B cell (primary cell): ENCODE results near the gene DOCK1. TPM values are rescaled to one million over a fixed set of nuclear protein-coding genes. Genes with fewer than 3 reads are reported as not detected.

Source experiments
- ATAC-seq: fragments of 200-7000 bp; cut with Tn5 transposase; one replicate; pipeline ENCODE4 v1.10.0; 2021; ENCODE audit warnings: low read depth, mild to moderate bottlenecking, moderate number of reproducible peaks, moderate library complexity
- CTCF ChIA-PET: fragments of 350-600 bp; sonication (Branson Sonifier 250); formaldehyde crosslinking; loops from one replicate; lab custom pipeline; 2021; ENCODE audit warnings: antibody characterized with exemption, inconsistent platforms; lab: Charles Lee
- POLR2A ChIA-PET: fragments of 350-600 bp; sonication (Branson Sonifier 250); formaldehyde crosslinking; loops from one replicate; lab custom pipeline; 2021; ENCODE audit warnings: antibody characterized with exemption; lab: Charles Lee
- DNase-seq: peaks from one replicate; pipeline ENCODE4 v3.0.0; 2013
- H2AFZ ChIP-seq: 2 replicates; pipeline ENCODE4 v1.6.1; 2012; ENCODE audit warnings: mild to moderate bottlenecking, low read depth, low read length; ENCODE audit not compliant: insufficient read depth, poor library complexity, severe bottlenecking
- H3K27ac ChIP-seq, 2 donors: 1 replicate in 1 of 2; 2 replicates in 1 of 2; pipeline ENCODE4 v1.5.1; 2012 to 2013; ENCODE audit warnings: low read length in 2 of 2, mild to moderate bottlenecking in 2 of 2, moderate library complexity in 1 of 2
- H3K27me3 ChIP-seq, 4 experiments: fragments of 200-600 bp in 1 of 4; sonication (generic) in 1 of 4; replicated peaks in 1 of 4; 1 replicate in 2 of 4; 2 replicates in 2 of 4; pipeline versions ENCODE4 v1.6.1 to v1.7.0; 2013 to 2016; ENCODE audit warnings: low read length in 3 of 4, mild to moderate bottlenecking in 2 of 4, mixed read lengths in 1 of 4, moderate library complexity in 1 of 4; ENCODE audit not compliant: insufficient read depth in 4 of 4, control insufficient read depth in 3 of 4; ENCODE audit errors: control extremely low read depth in 1 of 4
- H3K36me3 ChIP-seq, 2 experiments: replicated peaks in 1 of 2; 1 replicate in 1 of 2; 2 replicates in 1 of 2; pipeline versions ENCODE4 v1.6.1 to v1.7.1; 2013; ENCODE audit warnings: low read length in 1 of 2; ENCODE audit not compliant: insufficient read depth in 2 of 2, control insufficient read depth in 1 of 2; ENCODE audit errors: control extremely low read depth in 1 of 2, extremely low read depth in 1 of 2
- H3K4me1 ChIP-seq, 2 donors: fragments of 200-600 bp in 1 of 2; sonication (generic) in 1 of 2; 1 replicate in 1 of 2; 2 replicates in 1 of 2; pipeline versions ENCODE4 v1.5.1 to v1.6.1; 2013 to 2017; ENCODE audit warnings: low read length in 2 of 2; ENCODE audit not compliant: control insufficient read depth in 2 of 2, insufficient read depth in 2 of 2
- H3K4me2 ChIP-seq: replicated peaks from 2 replicates; pipeline ENCODE3; 2012; ENCODE audit warnings: mild to moderate bottlenecking, low read depth, low read length; ENCODE audit not compliant: poor library complexity, severe bottlenecking
- H3K4me3 ChIP-seq, 5 experiments: fragments of 200-600 bp in 1 of 5; sonication (generic) in 1 of 5; 1 replicate in 3 of 5; 2 replicates in 2 of 5; pipeline versions ENCODE4 v1.5.1 to v1.7.0; 2011 to 2016; ENCODE audit warnings: low read length in 4 of 5, mild to moderate bottlenecking in 4 of 5, low read depth in 2 of 5, control low read depth in 1 of 5, moderate library complexity in 1 of 5; ENCODE audit not compliant: insufficient read depth in 1 of 5; ENCODE audit errors: control extremely low read depth in 1 of 5, extremely low read depth in 1 of 5
- H3K79me2 ChIP-seq: fragments of 200-600 bp; sonication (generic); one replicate; pipeline ENCODE4 v1.6.0; 2016; ENCODE audit warnings: low read length; ENCODE audit not compliant: control insufficient read depth, insufficient read depth
- H3K9ac ChIP-seq: fragments of 200-600 bp; sonication (generic); 2 replicates; pipeline ENCODE4 v1.6.1; 2017; ENCODE audit warnings: mild to moderate bottlenecking, low read length, moderate library complexity
- H3K9me3 ChIP-seq, 3 donors: one replicate each; pipeline versions ENCODE4 v1.6.1 to v1.7.1; 2013; ENCODE audit warnings: low read length in 2 of 3; ENCODE audit not compliant: control insufficient read depth in 2 of 3, insufficient read depth in 1 of 3; ENCODE audit errors: control extremely low read depth in 1 of 3
- H4K20me1 ChIP-seq: 2 replicates; pipeline ENCODE4 v1.6.0; 2012; ENCODE audit warnings: mild to moderate bottlenecking, low read length; ENCODE audit not compliant: insufficient read depth, control insufficient read depth, poor library complexity, severe bottlenecking
- H3K27ac Mint-ChIP-seq: one replicate; pipeline ENCODE4 v1.8.0; 2021; ENCODE audit warnings: mixed read lengths
- H3K27me3 Mint-ChIP-seq: one replicate; pipeline ENCODE4 v1.8.0; 2021; ENCODE audit warnings: mixed read lengths
- H3K4me1 Mint-ChIP-seq: one replicate; pipeline ENCODE4 v1.8.0; 2021; ENCODE audit warnings: mixed read lengths
- H3K4me3 Mint-ChIP-seq: one replicate; pipeline ENCODE4 v1.8.0; 2021; ENCODE audit warnings: mixed read lengths
- H3K9me3 Mint-ChIP-seq: one replicate; pipeline ENCODE4 v1.8.0; 2022; ENCODE audit warnings: mixed read lengths; ENCODE audit not compliant: insufficient read depth
- EZH2 ChIP-seq: IDR thresholded peaks from 2 replicates; pipeline ENCODE4 v1.6.1; 2012; ENCODE audit warnings: borderline replicate concordance, low read depth, mild to moderate bottlenecking, moderate library complexity, low read length; ENCODE audit not compliant: insufficient read depth, poor library complexity, severe bottlenecking
- WGBS: methylation state at CpG from one replicate; pipeline ENCODE4 v1.1.5; 2013; ENCODE audit warnings: missing lambda C conversion rate; ENCODE audit not compliant: insufficient coverage; 5-methylcytosine and 5-hydroxymethylcytosine counted together
- intact Hi-C: fragments of 100-400 bp; cut with micrococcal nuclease; formaldehyde crosslinking; loops from one replicate; pipeline ENCODE4 v1.10.0; 2022
- polyA plus RNA-seq: library from polyadenylated mRNA; depleted of rRNA; stranded (reverse); fragments of >200 nt; gene quantifications from 2 replicates; pipeline ENCODE4 v1.2.3, GENCODE V29; 2012
- total RNA-seq, 2 donors: library from RNA; stranded (reverse); fragments of 120-200 nt in 1 of 2; gene quantifications; 1 replicate in 1 of 2; 2 replicates in 1 of 2; pipeline versions ENCODE4 v1.2.3 to v1.2.4, GENCODE V29; 2013 to 2022
- TF ChIP-seq, protein P1 (sequence below): fragments of 200-600 bp; IDR thresholded peaks from one replicate; pipeline ENCODE4 v1.8.0; 2022; ENCODE audit warnings: antibody characterized with exemption, mild to moderate bottlenecking

DOCK1 gene
- total and polyA plus RNA-seq, 2 donors (not counting 1 experiment from before 2014, with no cell fraction given): not detected

DNA sequence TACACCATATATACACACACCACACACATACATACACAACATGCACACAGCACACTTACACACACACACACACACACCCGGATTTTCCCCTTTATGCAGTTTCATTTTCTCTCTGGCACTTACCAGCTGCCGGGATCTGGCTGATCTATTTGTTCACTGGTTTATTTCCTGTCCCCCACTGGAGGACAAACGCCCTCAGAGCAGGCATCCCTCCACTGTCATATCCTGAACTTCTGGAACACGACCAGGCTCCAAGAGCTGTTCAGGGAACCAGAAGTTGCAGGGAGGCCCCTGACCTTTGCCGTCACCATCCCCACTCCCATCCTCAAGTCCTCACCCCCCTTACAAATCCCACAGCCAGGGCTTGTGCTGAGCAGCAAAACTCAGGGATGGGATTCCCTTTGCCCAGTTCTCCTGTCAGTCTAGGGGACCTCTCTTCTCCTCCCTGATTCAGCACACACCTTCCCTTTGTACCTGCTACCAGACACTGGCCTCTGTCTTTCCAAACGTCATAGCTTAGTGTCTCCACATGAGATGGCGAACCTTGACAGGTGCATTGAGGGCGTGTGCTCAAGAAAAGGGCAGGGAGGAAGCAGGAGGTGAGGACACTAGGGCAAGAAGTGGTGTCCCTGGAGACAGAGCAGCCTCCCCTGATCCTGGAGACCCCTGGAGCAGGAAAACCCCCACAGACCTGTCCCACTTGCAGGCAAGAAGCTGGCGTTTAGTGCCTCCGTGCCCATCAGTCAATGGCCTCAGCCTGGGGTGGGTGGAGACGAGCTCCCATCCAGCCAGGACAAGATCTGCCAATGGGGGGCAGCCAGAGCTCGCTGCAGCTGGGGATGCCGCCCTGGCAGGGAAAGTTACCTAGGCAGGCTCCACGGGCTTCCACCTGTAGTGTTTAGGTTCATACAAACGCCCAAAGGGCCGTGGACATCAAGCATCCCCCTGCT, 12.7 kb upstream of the DOCK1 start:
- Histone ChIP-seq H3K4me2 (no peak overlapping the region), H3K9me3 (peaks cover 0 to 33% (median 0%) of the 10 kb centered on the region in 3 donors), H3K4me3 (no peak overlapping the region), H2AFZ (no peak overlapping the region), H3K36me3 (no peaks in the 10 kb centered on the region), H3K4me1 (no peaks in the 10 kb centered on the region), H3K9ac (no peak overlapping the region), H4K20me1 (no peaks in the 10 kb centered on the region), H3K79me2 (no peaks in the 10 kb centered on the region), H3K27me3 (no peaks in the 10 kb centered on the region), H3K27ac (no peak overlapping the region)
- Mint-ChIP-seq H3K27ac (no peak overlapping the region), H3K4me1 (no peaks in the 10 kb centered on the region), H3K9me3 (peaks cover 6% of the 10 kb centered on the region), H3K4me3 (no peak overlapping the region), H3K27me3 (no peaks in the 10 kb centered on the region)
- POLR2A ChIA-PET: no interaction called here
- DNase-seq: no peak
- 74% methylated on average over 16 of the region's 16 CpGs for WGBS
- TF ChIP-seq, protein P1, sequence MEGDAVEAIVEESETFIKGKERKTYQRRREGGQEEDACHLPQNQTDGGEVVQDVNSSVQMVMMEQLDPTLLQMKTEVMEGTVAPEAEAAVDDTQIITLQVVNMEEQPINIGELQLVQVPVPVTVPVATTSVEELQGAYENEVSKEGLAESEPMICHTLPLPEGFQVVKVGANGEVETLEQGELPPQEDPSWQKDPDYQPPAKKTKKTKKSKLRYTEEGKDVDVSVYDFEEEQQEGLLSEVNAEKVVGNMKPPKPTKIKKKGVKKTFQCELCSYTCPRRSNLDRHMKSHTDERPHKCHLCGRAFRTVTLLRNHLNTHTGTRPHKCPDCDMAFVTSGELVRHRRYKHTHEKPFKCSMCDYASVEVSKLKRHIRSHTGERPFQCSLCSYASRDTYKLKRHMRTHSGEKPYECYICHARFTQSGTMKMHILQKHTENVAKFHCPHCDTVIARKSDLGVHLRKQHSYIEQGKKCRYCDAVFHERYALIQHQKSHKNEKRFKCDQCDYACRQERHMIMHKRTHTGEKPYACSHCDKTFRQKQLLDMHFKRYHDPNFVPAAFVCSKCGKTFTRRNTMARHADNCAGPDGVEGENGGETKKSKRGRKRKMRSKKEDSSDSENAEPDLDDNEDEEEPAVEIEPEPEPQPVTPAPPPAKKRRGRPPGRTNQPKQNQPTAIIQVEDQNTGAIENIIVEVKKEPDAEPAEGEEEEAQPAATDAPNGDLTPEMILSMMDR: no peak
- TF ChIP-seq EZH2: no peak
- intact Hi-C loops: no loop called here
- ATAC-seq: no peak
- CTCF ChIA-PET: no interaction called here

DNA sequence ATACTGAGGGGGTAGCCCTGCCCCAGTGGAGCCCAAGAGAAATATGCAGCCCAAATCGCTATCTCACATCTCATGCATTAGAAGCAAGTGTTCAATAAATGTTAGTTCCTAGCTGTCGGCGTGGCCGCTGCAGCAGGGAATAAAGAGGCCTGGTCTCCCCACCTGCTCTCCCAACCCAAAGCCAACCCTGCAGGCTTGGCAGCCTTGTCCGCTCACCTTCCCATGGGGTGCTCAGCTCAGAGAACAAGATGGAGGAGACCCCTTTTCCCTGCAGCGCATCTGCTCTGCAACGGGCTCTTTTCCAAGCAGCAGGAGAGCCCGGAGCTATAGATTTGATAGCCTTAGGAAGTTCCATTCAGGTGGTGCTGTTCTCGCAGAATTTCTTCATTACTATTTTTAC, 12.0 kb upstream of the DOCK1 start:
- H3K9ac ChIP-seq: no peak overlapping the region
- H3K4me3 ChIP-seq: no peak overlapping the region
- H3K4me2 ChIP-seq: no peak overlapping the region
- intact Hi-C loops: no loop called here
- DNase-seq: no peak
- ChIA-PET CTCF (no interaction called here), POLR2A (no interaction called here)
- H4K20me1 ChIP-seq: no peaks in the 10 kb centered on the region
- no peaks in the 10 kb centered on the region for H3K27me3 ChIP-seq
- H3K4me1 ChIP-seq: no peaks in the 10 kb centered on the region
- H3K27me3 Mint-ChIP-seq: no peaks in the 10 kb centered on the region
- H3K9me3 ChIP-seq: peaks cover 0 to 33% (median under 1%) of the 10 kb centered on the region in 3 donors
- H3K79me2 ChIP-seq: no peaks in the 10 kb centered on the region
- H3K9me3 Mint-ChIP-seq: peaks cover 9% of the 10 kb centered on the region
- H3K4me1 Mint-ChIP-seq: no peaks in the 10 kb centered on the region
- no peak overlapping the region for H3K27ac ChIP-seq
- TF ChIP-seq, protein P1: no peak
- TF ChIP-seq EZH2: no peak
- H3K27ac Mint-ChIP-seq: no peak overlapping the region
- WGBS: 100% methylated on average over 4 of the region's 9 CpGs
- ATAC-seq: no peak
- H3K4me3 Mint-ChIP-seq: no peak overlapping the region
- no peaks in the 10 kb centered on the region for H3K36me3 ChIP-seq
- H2AFZ ChIP-seq: no peak overlapping the region
